AG10803 (cell line): ENCODE measurements around the gene TXNDC5.
"Not testable (repeated sequence)": the region's sequence is repeated elsewhere in the genome, so short reads cannot be mapped to it uniquely, and the experiment has no call there.

ENCODE experiments used
- DNase-seq: peaks from one replicate; pipeline ENCODE4 v3.0.0; 2010; ENCODE audit warnings: low read depth
- H3K4me3 ChIP-seq: 2 replicates; pipeline ENCODE4 v1.5.1; 2011; ENCODE audit warnings: mild to moderate bottlenecking, low read length, control low read depth
- TF ChIP-seq, protein P1 (sequence below): conservative IDR thresholded peaks from 2 replicates; pipeline ENCODE4 v1.5.1; 2011; ENCODE audit warnings: mild to moderate bottlenecking, low read length, control low read depth, inconsistent platforms

The TXNDC5 gene

GRCh38 chr6:7897461-7898192 is 13.0 kb downstream of the TXNDC5 start:
- DNase-seq = no peak
- H3K4me3 ChIP-seq = no peak overlapping the region
- TF ChIP-seq, protein P1, sequence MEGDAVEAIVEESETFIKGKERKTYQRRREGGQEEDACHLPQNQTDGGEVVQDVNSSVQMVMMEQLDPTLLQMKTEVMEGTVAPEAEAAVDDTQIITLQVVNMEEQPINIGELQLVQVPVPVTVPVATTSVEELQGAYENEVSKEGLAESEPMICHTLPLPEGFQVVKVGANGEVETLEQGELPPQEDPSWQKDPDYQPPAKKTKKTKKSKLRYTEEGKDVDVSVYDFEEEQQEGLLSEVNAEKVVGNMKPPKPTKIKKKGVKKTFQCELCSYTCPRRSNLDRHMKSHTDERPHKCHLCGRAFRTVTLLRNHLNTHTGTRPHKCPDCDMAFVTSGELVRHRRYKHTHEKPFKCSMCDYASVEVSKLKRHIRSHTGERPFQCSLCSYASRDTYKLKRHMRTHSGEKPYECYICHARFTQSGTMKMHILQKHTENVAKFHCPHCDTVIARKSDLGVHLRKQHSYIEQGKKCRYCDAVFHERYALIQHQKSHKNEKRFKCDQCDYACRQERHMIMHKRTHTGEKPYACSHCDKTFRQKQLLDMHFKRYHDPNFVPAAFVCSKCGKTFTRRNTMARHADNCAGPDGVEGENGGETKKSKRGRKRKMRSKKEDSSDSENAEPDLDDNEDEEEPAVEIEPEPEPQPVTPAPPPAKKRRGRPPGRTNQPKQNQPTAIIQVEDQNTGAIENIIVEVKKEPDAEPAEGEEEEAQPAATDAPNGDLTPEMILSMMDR = no peak

GRCh38 chr6:7896465-7896987 is 14.1 kb downstream of the TXNDC5 start:
- no peak overlapping the region for H3K4me3 ChIP-seq
- DNase-seq = no peak
- TF ChIP-seq, protein P1 = no peak

- H3K4me3 ChIP-seq = no peak overlapping the region
- DNase-seq = no peak
- TF ChIP-seq, protein P1 = no peak
These were observed 15.5 kb downstream of the TXNDC5 start for GRCh38 chr6:7895125-7895423.

DNA sequence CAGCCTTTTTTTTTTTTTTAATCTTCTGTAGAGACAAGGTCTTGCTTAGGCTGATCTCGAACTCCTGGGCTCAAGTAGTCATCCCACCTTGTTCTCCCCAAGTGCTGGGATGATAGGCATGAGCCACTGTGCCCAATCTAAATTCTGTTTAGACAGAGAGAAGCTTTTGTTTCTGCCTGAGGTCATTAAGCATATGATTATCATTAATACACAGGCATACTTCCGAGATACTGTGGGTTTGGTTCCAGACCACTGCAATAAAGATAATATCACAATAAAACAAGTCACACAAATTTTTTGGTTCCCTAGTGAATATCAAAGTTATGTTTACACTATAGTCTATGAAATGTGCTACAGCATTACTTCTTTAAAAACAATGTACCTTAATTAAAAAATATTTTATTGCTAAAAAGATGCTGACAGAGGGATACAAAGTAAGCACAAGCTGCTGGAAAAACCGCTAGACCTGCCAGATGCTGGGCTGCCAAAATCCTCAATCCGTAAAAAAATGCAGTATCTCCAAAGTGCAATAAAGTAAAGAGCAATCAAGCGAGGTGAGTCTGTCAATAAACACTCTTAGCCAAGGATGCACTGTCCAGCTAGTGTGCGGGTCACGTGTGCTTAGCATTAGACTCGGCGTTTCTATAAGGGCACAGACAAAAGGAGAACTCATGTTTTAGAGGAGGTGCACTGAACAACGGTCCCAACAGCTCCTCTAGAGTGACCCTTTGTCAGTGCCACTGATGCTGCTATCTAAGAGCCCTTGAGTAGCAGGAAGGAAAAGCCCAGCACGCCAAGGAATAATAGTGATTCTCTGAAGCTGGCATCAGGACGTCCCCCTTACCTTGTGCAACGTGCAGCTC is 16.1 kb downstream of the TXNDC5 start:
- DNase-seq = peak; percentile 38
- TF ChIP-seq, protein P1 = no peak
- no peak overlapping the region for H3K4me3 ChIP-seq

DNA sequence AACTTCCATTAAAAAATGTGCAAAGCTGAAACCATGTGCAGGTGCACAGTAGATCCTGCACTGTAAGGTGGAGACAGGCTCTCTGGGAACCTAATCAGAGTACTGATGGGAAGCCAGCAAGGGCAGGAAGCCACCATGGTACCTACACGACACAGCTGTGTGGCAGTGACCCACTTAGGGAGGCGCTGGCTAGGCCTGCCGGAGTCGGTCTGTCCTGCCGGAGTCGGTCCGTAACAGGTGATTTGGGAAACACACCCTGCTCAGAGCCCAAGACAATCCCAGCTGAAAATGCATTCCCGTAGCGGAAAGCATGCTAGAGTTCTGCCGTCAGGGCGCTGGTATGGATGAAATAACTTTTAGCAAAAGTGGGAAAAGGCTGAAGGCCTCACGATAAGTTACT is 17.2 kb downstream of the TXNDC5 start:
- no peak for DNase-seq
- TF ChIP-seq, protein P1 = no peak
- no peak overlapping the region for H3K4me3 ChIP-seq

- DNase-seq = not testable (repeated sequence)
These were observed 18.2 kb downstream of the TXNDC5 start for GRCh38 chr6:7892367-7892766.

DNA sequence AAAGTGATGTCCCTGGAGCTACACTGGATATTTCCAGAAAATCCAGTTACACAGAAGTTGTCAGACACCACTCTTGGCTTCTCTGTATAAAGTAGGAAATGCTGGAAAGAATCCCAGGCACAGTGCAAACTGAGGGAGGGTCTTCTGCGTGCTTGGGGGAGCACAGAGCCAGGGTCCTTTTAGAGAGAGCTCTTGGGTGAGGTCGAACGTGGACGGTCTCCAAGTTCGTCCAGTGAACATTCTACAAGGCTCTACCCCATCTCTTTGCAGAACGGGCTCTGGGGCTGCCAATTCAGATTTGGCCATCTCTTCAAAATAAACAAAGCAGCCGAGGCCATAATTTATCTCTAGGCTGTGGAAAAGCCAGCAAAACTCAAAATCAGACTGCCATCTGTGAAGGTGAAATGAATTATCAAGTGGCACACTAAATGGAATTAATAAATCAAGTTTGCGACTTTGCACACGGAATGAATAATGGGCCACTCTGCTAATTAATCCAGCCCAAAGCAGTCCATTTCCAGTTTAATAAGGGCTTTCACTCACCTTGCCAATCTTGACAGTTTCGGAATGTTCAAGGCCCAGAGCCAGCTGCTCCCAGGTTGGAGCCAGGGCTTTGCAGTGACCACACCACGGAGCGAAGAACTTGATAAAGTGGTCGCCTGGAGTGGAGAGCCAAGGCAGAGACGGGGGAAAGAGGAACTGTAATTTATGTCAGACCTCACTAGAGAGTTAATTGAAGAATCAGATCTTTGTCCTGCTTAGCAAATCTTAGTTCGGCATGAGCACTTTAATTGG is 19.3 kb downstream of the TXNDC5 start:
- DNase-seq = no peak
- no peak overlapping the region for H3K4me3 ChIP-seq
- TF ChIP-seq, protein P1 = no peak

More at GRCh38 chr6:7892367-7892766, 18.2 kb downstream of the TXNDC5 start:
- not testable (repeated sequence) for H3K4me3 ChIP-seq
